Thoracic aorta endothelial cell (primary cell): ENCODE data around the gene BMP10. TPM values are rescaled to one million over a fixed set of nuclear protein-coding genes. Genes with fewer than 3 reads are reported as not detected.

Experiments used
- total RNA-seq: library from RNA; depleted of rRNA; stranded (reverse); fragments of >200 nt; gene quantifications from 2 replicates; pipeline ENCODE4 v1.2.3, GENCODE V29; 2012

The BMP10 gene, protein sequence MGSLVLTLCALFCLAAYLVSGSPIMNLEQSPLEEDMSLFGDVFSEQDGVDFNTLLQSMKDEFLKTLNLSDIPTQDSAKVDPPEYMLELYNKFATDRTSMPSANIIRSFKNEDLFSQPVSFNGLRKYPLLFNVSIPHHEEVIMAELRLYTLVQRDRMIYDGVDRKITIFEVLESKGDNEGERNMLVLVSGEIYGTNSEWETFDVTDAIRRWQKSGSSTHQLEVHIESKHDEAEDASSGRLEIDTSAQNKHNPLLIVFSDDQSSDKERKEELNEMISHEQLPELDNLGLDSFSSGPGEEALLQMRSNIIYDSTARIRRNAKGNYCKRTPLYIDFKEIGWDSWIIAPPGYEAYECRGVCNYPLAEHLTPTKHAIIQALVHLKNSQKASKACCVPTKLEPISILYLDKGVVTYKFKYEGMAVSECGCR
- not detected in 2 replicates for total RNA-seq

DNA sequence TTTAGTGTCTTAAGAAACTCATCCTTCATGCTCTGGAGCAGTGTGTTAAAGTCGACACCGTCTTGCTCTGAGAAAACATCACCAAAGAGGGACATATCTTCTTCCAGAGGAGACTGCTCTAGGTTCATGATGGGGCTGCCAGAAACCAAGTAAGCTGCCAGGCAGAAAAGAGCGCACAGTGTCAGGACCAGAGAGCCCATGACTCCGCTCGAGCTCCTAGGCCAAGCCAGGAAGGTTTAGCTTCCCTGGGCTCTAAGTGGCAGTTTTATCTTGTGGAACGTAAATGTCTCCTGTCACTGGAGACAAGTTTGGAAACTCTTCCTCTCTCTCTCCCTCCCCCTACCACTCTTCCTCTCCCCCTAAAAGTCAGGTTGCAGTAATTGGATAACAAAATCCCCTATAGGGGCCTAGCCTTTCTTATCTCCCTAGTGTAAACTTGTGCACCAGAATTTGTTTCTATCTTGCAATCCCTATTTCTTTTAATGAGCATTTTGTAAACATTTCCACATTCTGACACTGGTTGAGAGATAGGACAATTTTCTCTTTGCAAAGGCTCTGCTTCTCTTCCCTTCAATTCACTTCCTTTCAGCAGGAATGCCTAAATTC lies at the start of gene BMP10:
Gene BMP10 (minus strand): TSS at position 239 of the 606 bp plus-strand sequence. CDS start 39 bp downstream, at position 200.

Other genes with a start within 250 kb of the BMP10 start
- gene PROKR1, start 227.8 kb downstream of the BMP10 start, total RNA-seq: under 0.01 TPM in 1 of 2 replicates, not detected in the other
- 0.93 and 3.0 TPM in 2 replicates for gene ARHGAP25, start 136.6 kb downstream of the BMP10 start, total RNA-seq
- not detected in 2 replicates for gene GKN2, start 81.5 kb upstream of the BMP10 start, total RNA-seq
- gene GKN1, start 103.2 kb upstream of the BMP10 start, total RNA-seq: not detected in 2 replicates
- gene ANTXR1, start 141.8 kb upstream of the BMP10 start, total RNA-seq: 7.4 and 20.6 TPM in 2 replicates